ENCODE measurements around the gene MMP17.

Gene MMP17

DNA sequence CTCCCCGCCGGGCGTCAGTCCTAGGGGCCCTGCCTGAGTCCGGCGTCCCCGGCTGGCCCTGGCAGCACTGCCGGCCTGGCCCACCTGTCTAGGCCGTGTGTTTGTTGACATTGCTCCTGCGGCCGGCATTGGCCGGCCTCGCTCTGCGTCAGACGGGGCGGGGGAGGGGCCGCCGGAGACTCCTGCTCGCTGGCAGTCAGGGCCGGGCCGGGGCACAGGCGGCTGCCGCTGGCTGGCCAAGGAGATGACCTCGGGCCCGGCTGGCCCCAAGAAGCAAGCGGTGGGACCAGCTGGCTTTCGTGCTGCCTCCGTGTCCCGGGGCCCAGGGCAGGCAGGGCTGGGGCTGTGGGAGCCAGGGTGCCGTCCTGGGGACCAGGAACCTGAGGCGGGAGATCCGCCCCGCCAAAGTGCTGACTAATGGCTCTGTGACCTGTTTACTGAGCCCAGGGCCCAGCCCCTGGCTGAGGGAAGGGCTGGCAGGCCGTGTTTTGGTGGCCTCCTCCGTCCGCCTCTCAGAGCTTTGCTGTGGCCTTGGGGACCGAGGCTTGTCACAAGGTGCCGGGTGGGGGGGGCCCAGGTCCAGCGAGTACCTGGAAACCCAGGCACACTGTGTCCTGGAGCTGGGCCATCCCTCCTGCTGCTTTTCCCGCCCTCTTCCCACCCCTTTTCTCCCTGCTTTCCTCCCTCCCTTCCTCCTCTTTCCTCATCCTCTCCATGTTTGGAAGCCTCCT is 68.1 kb downstream of the MMP17 start:
- no peak for DNase-seq

DNA sequence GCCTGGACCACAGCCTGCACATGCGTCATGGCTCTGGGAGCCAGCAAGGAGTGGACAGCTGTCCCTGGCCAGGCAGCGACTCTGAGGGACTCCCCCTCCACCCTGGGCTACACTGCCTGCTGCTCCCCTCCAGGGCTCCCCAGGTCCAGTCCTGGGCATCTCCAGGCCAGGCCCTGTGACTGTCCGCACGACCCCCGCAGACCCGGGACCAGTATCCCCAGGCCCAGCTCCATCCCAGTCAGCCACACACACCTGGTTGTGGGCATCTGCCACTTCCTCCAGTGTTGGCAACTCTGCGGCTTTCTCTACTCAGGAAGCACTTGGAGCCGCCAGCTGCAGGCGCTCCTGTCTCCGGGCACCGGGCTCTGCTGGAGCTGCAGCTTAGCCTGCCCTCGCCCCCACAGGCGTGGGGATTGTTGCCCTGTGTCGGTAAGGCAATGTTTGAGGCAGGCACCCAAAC is 68.6 kb downstream of the MMP17 start:
- no peak for DNase-seq

DNA sequence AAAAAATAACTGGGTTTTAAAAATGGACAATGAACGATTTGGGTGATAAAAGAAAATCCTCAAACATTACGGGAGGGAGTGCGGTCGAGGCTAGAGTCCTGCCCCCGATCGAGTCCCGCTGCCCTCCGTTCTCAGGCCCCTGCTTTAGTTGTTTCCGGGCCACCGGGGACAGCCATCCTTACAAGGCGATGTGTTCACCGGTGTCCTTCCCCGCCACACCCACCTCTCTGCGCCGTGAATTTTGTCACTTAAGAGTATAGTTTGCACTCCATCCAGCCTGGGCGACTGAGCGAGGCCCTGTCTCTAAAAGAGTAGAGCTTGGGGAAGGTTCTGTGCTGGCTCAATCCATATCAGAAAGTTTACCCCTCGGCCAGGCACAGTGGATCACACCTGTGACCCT is 69.1 kb downstream of the MMP17 start:
- DNase-seq: no peak

DNA sequence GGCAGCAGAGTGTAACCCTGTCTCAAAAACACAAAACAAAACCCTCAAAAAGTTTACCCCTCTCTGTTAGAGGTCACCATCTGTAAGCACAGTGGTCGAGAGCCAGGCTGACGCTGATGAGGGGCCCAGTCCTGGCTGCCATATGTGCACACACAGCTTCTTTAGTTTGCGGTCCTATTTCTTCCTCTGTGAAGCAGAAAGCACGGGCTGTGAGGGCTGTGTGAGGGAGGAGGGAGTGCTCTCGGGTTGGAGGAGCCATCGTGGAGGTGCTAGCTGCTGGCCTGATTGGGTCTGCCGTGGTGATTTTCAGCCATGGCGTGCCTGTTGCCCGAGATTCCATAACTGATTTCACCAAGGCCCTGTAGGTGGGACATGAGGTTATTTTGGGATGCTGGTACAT is 69.7 kb downstream of the MMP17 start:
- no peak for DNase-seq

DNA sequence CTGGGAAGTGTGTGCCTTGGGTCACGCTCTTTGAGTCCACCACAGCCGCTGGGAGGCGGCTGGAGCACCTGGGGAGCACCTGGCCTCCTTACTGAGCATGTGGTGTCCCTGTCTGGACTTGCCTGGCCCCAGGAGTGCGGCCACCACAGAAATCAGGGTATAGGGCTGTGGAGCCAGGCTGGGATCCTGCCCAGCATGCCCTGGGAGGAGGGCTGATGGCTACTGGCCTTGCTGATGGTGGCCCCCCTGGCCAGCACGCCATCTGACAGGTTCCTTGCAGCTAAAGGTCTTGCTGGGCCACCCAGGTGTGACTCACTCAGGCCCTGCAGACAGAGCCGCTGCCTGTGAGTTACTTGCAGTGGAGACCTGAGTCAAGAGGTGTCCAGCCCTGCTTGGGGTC is 72.2 kb downstream of the MMP17 start:
- no peak for DNase-seq

Data from NCI-H345 (cell line).